ENCODE results near the gene MGRN1. TPM values are rescaled to one million over a fixed set of nuclear protein-coding genes. Genes with fewer than 3 reads are reported as not detected.

The MGRN1 gene
- total RNA-seq, 2 experiments from 2014 or later = 74.4 to 79.5 TPM

- Mint-ChIP-seq H3K9me3 (no peaks in the 10 kb centered on the region), H3K36me3 (ENCODE audit: low read depth) (no peaks in the 10 kb centered on the region), H3K4me1 (no peaks in the 10 kb centered on the region), H3K4me3 (no peak overlapping the region), H3K27me3 (peaks cover 2% of the 10 kb centered on the region), H3K27ac (no peak overlapping the region)
- ChIA-PET CTCF (interaction anchor here (1.1 to 1.4 kb wide), 3 partner anchors 10 to 14 kb away, joined by 3 read pairs; no protein-coding TSS in a partner anchor), POLR2A (interaction anchor here (0.5 kb wide), 1 partner anchor 170 kb away, joined by 4 read pairs; no protein-coding TSS in a partner anchor)
- DNase-seq = no peak
These were observed 29.9 kb upstream of the MGRN1 start for GRCh38 chr16:4594433-4595410.

- peaks cover 5% of the 10 kb centered on the region for H3K27me3 Mint-ChIP-seq
- H3K27ac Mint-ChIP-seq = no peak overlapping the region
- ChIA-PET POLR2A (no interaction called here), CTCF (interaction anchor here (1.0 kb wide), 1 partner anchor 121 kb away, joined by 3 read pairs; the partner anchor contains the start of gene HMOX2)
- H3K4me3 Mint-ChIP-seq = no peak overlapping the region
- no peaks in the 10 kb centered on the region for H3K9me3 Mint-ChIP-seq
- H3K4me1 Mint-ChIP-seq = no peaks in the 10 kb centered on the region
- H3K36me3 Mint-ChIP-seq (ENCODE audit: low read depth) = no peaks in the 10 kb centered on the region
- DNase-seq = no peak
These were observed 27.5 kb upstream of the MGRN1 start for GRCh38 chr16:4597174-4597573.

- Mint-ChIP-seq H3K27ac (no peak overlapping the region), H3K4me3 (no peak overlapping the region)
These were observed 25.6 kb upstream of the MGRN1 start for GRCh38 chr16:4599037-4599436.

DNA sequence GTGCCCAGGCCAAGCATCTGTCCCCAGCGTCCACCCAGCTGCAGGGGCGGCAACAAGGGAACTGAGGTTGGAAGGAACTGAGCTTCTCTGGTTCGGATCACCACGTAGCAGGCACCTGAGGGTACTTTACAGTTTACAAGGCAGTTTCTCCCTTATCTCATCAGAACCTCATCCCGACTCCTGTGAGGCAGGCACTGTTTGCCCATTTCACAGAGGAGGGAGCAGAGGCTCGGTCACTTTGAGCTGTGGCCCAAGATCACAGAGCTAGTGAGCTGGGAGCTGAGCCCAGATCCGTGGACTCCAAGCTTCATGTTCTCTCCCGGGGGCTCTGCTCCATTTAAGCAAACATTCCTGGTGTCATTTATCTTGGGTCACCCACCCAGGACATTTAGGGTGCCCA lies 25.1 kb upstream of the MGRN1 start:
- Mint-ChIP-seq H3K36me3 (ENCODE audit: low read depth) (no peaks in the 10 kb centered on the region), H3K4me1 (no peaks in the 10 kb centered on the region), H3K9me3 (no peaks in the 10 kb centered on the region), H3K4me3 (no peak overlapping the region), H3K27me3 (peaks cover 5% of the 10 kb centered on the region), H3K27ac (no peak overlapping the region)
- DNase-seq = no peak
- POLR2A ChIA-PET = no interaction called here
- CTCF ChIA-PET = interaction anchor here (1.2 kb wide), 1 partner anchor 12 kb away, joined by 6 read pairs; no protein-coding TSS in a partner anchor

More at GRCh38 chr16:4599037-4599436, 25.6 kb upstream of the MGRN1 start:
- H3K27me3 Mint-ChIP-seq = peaks cover 5% of the 10 kb centered on the region
- H3K9me3 Mint-ChIP-seq = no peaks in the 10 kb centered on the region
- ChIA-PET CTCF (interaction anchor here (1.2 kb wide), 1 partner anchor 11 kb away, joined by 6 read pairs; no protein-coding TSS in a partner anchor), POLR2A (no interaction called here)
- no peak for DNase-seq
- H3K36me3 Mint-ChIP-seq (ENCODE audit: low read depth) = no peaks in the 10 kb centered on the region
- H3K4me1 Mint-ChIP-seq = no peaks in the 10 kb centered on the region

DNA sequence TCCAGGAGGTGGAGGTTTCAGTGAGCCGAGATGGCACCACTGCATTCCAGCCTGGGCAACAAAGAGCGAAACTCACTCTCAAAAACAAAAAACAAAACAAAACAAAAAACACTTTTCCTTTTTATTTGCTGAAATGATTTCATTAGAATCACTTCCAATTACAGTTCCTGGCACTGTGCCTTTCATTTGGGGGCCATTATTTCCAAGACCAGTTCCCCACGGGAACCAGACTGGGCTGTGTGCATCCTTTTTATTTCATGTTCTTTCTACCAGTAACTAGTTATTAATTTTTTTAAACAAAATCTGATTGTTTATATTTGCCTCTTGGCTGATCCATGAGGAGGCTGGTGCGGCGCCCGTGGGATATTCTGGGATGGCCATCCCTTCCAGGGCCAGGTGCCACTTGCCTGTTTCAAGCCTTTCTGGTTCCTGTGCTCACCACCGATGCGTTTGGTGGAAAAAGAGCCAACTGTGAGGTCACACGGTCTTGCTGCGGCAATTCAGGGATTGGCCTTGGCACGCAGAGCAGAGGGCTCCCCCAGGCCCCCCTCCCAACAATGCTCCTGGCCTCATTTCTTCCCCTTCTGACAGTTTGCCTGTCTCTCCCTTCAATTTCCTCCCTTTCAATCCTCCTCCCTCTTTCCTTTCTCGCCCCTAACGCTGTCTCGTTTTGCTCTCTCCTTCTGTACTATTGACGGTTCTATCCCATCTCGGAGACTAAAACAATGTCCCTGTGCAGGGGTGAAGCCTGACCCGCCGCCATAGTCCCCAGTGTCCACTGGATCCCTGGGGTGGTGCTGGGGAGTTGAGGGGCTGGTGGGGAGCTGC lies 23.4 kb upstream of the MGRN1 start:
- Mint-ChIP-seq H3K4me3 (no peak overlapping the region), H3K27me3 (peaks cover 5% of the 10 kb centered on the region), H3K9me3 (no peaks in the 10 kb centered on the region), H3K36me3 (ENCODE audit: low read depth) (no peaks in the 10 kb centered on the region), H3K27ac (peak overlapping the region; percentile 19), H3K4me1 (no peaks in the 10 kb centered on the region)
- no peak for DNase-seq
- ChIA-PET POLR2A (no interaction called here), CTCF (no interaction called here)

GRCh38 chr16:4601864-4602186 lies 22.8 kb upstream of the MGRN1 start:
- H3K4me3 Mint-ChIP-seq = no peak overlapping the region
- H3K9me3 Mint-ChIP-seq = no peaks in the 10 kb centered on the region
- DNase-seq = no peak
- H3K4me1 Mint-ChIP-seq = no peaks in the 10 kb centered on the region
- H3K27ac Mint-ChIP-seq = peak overlapping the region; percentile 19
- POLR2A ChIA-PET = no interaction called here
- CTCF ChIA-PET = no interaction called here
- no peaks in the 10 kb centered on the region for H3K36me3 Mint-ChIP-seq (ENCODE audit: low read depth)
- peaks cover 5% of the 10 kb centered on the region for H3K27me3 Mint-ChIP-seq

DNA sequence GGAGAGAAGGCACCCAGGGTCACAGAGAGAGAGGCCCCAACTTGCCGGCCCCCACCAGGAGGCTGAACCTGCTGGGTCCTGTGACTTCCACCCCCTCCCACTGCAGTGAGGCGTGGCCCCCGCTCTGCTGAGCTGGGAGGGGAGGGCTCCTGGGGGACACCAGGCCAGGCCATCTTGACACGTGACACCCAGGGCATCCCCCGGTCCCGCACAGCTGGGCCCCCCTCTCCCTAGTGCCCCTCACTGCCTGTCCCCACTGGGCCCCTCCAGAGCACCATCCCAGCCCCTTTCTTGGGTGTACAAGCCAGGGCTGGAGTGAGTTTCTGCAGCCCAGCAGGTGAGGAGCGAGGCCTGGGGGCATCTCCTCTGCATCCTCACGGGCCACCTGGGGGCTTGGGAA lies 22.3 kb upstream of the MGRN1 start:
- POLR2A ChIA-PET = no interaction called here
- Mint-ChIP-seq H3K9me3 (no peaks in the 10 kb centered on the region), H3K27ac (no peak overlapping the region), H3K27me3 (peaks cover 5% of the 10 kb centered on the region), H3K4me1 (no peaks in the 10 kb centered on the region), H3K36me3 (ENCODE audit: low read depth) (no peaks in the 10 kb centered on the region), H3K4me3 (no peak overlapping the region)
- no peak for DNase-seq
- CTCF ChIA-PET = interaction anchor here (1.0 kb wide), 1 partner anchor 11 kb away, joined by 3 read pairs; no protein-coding TSS in a partner anchor

DNA sequence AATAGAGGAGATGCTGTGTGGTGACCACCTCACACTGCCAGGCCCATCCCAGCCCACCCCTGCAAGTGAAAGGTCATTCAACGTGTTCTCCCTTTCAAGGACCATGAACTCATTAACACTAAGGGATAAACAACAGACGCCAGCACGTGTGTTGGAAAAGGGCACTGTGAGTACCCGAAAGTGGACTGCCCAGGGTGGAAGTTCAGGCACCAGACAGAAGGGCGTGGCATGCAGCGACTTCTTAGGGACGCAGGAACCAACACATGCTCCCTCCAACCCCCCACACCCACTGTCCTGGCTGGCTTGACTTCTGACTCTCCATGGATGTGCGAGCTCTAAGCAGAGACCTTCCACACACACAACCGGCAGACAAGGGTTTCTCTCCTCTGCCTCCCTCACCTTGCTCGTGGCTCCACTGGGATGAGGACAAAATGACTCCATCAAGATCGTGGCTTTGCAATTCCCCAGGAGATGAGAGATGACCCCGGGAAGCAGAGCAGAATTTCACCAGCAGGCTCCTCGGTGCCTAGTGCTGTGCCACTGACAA lies 20.9 kb upstream of the MGRN1 start:
- CTCF ChIA-PET = interaction anchor here (1.0 kb wide), 1 partner anchor 12 kb away, joined by 3 read pairs; no protein-coding TSS in a partner anchor
- Mint-ChIP-seq H3K36me3 (ENCODE audit: low read depth) (no peaks in the 10 kb centered on the region), H3K4me3 (no peak overlapping the region), H3K4me1 (no peaks in the 10 kb centered on the region), H3K9me3 (no peaks in the 10 kb centered on the region), H3K27me3 (peaks cover 3% of the 10 kb centered on the region), H3K27ac (no peak overlapping the region)
- DNase-seq = no peak
- POLR2A ChIA-PET = no interaction called here

- CTCF ChIA-PET = no interaction called here
These were observed 20.2 kb upstream of the MGRN1 start for GRCh38 chr16:4604401-4604800.

GRCh38 chr16:4606354-4606753 lies 18.3 kb upstream of the MGRN1 start:
- H3K27me3 Mint-ChIP-seq = peaks cover 2% of the 10 kb centered on the region
- H3K27ac Mint-ChIP-seq = no peak overlapping the region
- ChIA-PET POLR2A (no interaction called here), CTCF (no interaction called here)
- no peaks in the 10 kb centered on the region for H3K9me3 Mint-ChIP-seq
- H3K4me3 Mint-ChIP-seq = no peak overlapping the region
- H3K36me3 Mint-ChIP-seq (ENCODE audit: low read depth) = no peaks in the 10 kb centered on the region
- DNase-seq = no peak
- no peaks in the 10 kb centered on the region for H3K4me1 Mint-ChIP-seq

More at GRCh38 chr16:4604401-4604800, 20.2 kb upstream of the MGRN1 start:
- H3K9me3 Mint-ChIP-seq = no peaks in the 10 kb centered on the region
- POLR2A ChIA-PET = no interaction called here
- H3K4me1 Mint-ChIP-seq = no peaks in the 10 kb centered on the region
- no peak overlapping the region for H3K27ac Mint-ChIP-seq
- DNase-seq = no peak
- H3K36me3 Mint-ChIP-seq (ENCODE audit: low read depth) = no peaks in the 10 kb centered on the region
- peaks cover 3% of the 10 kb centered on the region for H3K27me3 Mint-ChIP-seq
- H3K4me3 Mint-ChIP-seq = no peak overlapping the region

DNA sequence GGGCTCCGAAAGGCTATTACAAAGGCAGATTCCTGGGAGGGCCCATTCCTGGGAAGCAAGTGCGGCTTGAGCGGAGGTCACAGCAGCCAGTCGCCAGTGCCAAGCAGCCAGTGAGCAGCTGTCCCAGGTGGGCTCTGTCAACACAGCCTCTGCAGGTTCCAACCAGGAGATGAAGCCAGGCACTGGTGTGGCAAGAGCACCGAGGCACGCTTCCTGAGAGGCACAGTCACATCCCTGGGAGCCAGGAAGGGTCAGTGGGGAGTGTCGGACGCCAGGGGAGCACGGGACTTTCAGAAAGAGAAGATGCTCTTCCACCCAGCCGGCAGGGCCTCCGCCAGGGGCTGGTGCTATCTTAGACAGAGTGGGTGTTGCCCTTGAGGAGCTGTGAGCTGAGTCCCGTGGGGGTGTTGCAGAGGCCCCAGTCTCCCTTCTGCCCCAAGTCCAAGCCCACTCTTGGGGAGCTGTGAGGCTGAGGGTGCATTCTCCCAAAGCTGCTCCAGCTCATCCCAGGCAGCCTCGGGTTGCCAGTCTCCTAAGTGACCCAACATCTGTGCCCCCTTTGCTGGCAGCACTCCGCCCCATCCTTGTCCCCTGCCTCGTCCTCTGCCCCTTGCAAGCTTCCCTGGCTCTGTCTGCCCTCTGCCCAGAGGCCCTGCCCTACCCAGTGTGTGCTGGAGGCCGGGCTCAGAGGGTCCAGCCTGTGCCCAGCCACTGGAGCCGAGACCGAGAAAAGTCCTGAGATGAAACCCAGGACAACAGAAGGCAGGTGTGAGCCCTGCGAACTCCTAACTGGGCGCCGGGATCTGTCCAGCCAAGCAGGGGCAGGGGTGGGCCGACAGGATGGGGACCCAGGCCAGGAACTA lies 16.6 kb upstream of the MGRN1 start:
- Mint-ChIP-seq H3K9me3 (no peaks in the 10 kb centered on the region), H3K4me1 (peaks cover 3% of the 10 kb centered on the region), H3K27me3 (no peaks in the 10 kb centered on the region), H3K4me3 (no peak overlapping the region), H3K36me3 (ENCODE audit: low read depth) (no peaks in the 10 kb centered on the region), H3K27ac (no peak overlapping the region)
- DNase-seq = no peak
- CTCF ChIA-PET = interaction anchor here (1.2 to 1.7 kb wide), 2 partner anchors 13 to 16 kb away, joined by 3 read pairs; partner anchors contain the start of gene MGRN1
- POLR2A ChIA-PET = no interaction called here

- DNase-seq = no peak
- Mint-ChIP-seq H3K4me3 (no peak overlapping the region), H3K36me3 (ENCODE audit: low read depth) (no peaks in the 10 kb centered on the region), H3K27ac (no peak overlapping the region), H3K4me1 (peaks cover 4% of the 10 kb centered on the region), H3K27me3 (no peaks in the 10 kb centered on the region), H3K9me3 (no peaks in the 10 kb centered on the region)
- POLR2A ChIA-PET = no interaction called here
- CTCF ChIA-PET = interaction anchor here (1.2 to 1.7 kb wide), 2 partner anchors 14 to 15 kb away, joined by 3 read pairs; partner anchors contain the start of gene MGRN1
These were observed 16.0 kb upstream of the MGRN1 start for GRCh38 chr16:4608704-4608980.
